Endothelial cell of umbilical vein (primary cell): ENCODE measurements around the gene AGMO. TPM values are rescaled to one million over a fixed set of nuclear protein-coding genes. Genes with fewer than 3 reads are reported as not detected.

Experiments
- BruUV-seq: library from RNA; stranded (reverse); fragments of 400-500 nt; replicated peaks from 2 replicates; lab custom pipeline; 2021; lab: Mats Ljungman, UMichigan
- CTCF ChIA-PET: fragments of 300-600, 350-600 bp; sonication (Branson Sonifier 250); formaldehyde crosslinking; loops from one replicate; lab custom pipeline; 2021; ENCODE audit warnings: antibody characterized with exemption, inconsistent platforms; lab: Charles Lee
- POLR2A ChIA-PET: fragments of 300-600, 350-600 bp; sonication (Branson Sonifier 250); formaldehyde crosslinking; loops from one replicate; lab custom pipeline; 2021; ENCODE audit warnings: antibody characterized with exemption, inconsistent platforms; lab: Charles Lee
- DNase-seq: peaks from one replicate; pipeline ENCODE4 v3.0.0-alpha.2; 2011; ENCODE audit warnings: low read depth, low spot score
- FAIRE-seq: peaks from 2 replicates; lab custom pipeline; 2011; peaks lifted over from hg19 to GRCh38; lab: Jason Lieb, UNC
- H2AFZ ChIP-seq: 2 replicates; pipeline ENCODE4 v1.6.0; 2012; ENCODE audit warnings: low read depth, low read length, control low read depth, inconsistent platforms
- H3K27ac ChIP-seq: 2 replicates; pipeline ENCODE4 v1.5.1; 2011; ENCODE audit warnings: low read depth, mild to moderate bottlenecking, control low read depth, low read length, moderate library complexity; ENCODE audit not compliant: insufficient read depth
- H3K27me3 ChIP-seq, 2 experiments: 2 replicates each; pipeline versions ENCODE4 v1.6.0 to v1.6.1; 2011; ENCODE audit warnings: low read length in 2 of 2, mixed read lengths in 1 of 2; ENCODE audit not compliant: control insufficient read depth in 2 of 2, insufficient read depth in 2 of 2
- H3K36me3 ChIP-seq, 2 experiments: 2 replicates in 1 of 2; 3 replicates in 1 of 2; pipeline ENCODE4 v1.5.1; 2011; ENCODE audit warnings: low read length in 2 of 2, mild to moderate bottlenecking in 1 of 2, moderate library complexity in 1 of 2; ENCODE audit not compliant: control insufficient read depth in 2 of 2, insufficient read depth in 2 of 2; ENCODE audit errors: extremely low read depth in 1 of 2
- H3K4me1 ChIP-seq: 3 replicates; pipeline ENCODE4 v1.5.1; 2011; ENCODE audit warnings: mild to moderate bottlenecking, low read length; ENCODE audit not compliant: control insufficient read depth, insufficient read depth; ENCODE audit errors: extremely low read depth
- H3K4me2 ChIP-seq: 2 replicates; pipeline ENCODE4 v1.6.1; 2011; ENCODE audit warnings: low read length, control low read depth, mixed read lengths; ENCODE audit not compliant: insufficient read depth
- H3K4me3 ChIP-seq, 3 experiments: fragments of 200-600 bp in 1 of 3; sonication (generic), shearing (Covaris generic) in 1 of 3; replicated peaks in 1 of 3; 2 replicates each; pipeline ENCODE4 v1.5.1; 2011 to 2016; ENCODE audit warnings: control low read depth in 3 of 3, low read length in 3 of 3, mild to moderate bottlenecking in 2 of 3, inconsistent platforms in 1 of 3, low read depth in 1 of 3, moderate library complexity in 1 of 3; ENCODE audit not compliant: insufficient read depth in 1 of 3
- H3K79me2 ChIP-seq: 2 replicates; pipeline ENCODE4 v1.6.0; 2012; ENCODE audit warnings: low read length, inconsistent platforms; ENCODE audit not compliant: control insufficient read depth, insufficient read depth
- H3K9ac ChIP-seq: replicated peaks from 2 replicates; pipeline ENCODE3; 2011; ENCODE audit warnings: low read length, control low read depth; ENCODE audit not compliant: insufficient read depth; ENCODE audit errors: extremely low read depth
- H3K9me1 ChIP-seq: replicated peaks from 3 replicates; pipeline ENCODE4 v1.6.0; 2011; ENCODE audit warnings: mild to moderate bottlenecking, low read length; ENCODE audit not compliant: control insufficient read depth, insufficient read depth; ENCODE audit errors: extremely low read depth
- H3K9me3 ChIP-seq: replicated peaks from 2 replicates; pipeline ENCODE4 v1.5.1; 2012; ENCODE audit warnings: low read length, inconsistent platforms; ENCODE audit not compliant: control insufficient read depth, insufficient read depth
- H4K20me1 ChIP-seq: replicated peaks from 2 replicates; pipeline ENCODE3; 2011; ENCODE audit warnings: mild to moderate bottlenecking, low read length; ENCODE audit not compliant: control insufficient read depth, insufficient read depth; ENCODE audit errors: extremely low read depth
- CTCF ChIP-seq, 2 donors: IDR thresholded peaks; 1 replicate in 1 of 2; 2 replicates in 1 of 2; pipeline ENCODE4 v1.5.1; 2011; ENCODE audit warnings: low read length in 2 of 2, mild to moderate bottlenecking in 2 of 2, moderate library complexity in 2 of 2, control low read depth in 1 of 2, inconsistent platforms in 1 of 2, low read depth in 1 of 2; ENCODE audit not compliant: insufficient read depth in 1 of 2; ENCODE audit errors: extremely low read depth in 1 of 2
- EZH2 ChIP-seq: IDR thresholded peaks from 2 replicates; pipeline ENCODE4 v1.6.1; 2012; ENCODE audit warnings: borderline replicate concordance, low read depth, mild to moderate bottlenecking, moderate library complexity, low read length, inconsistent platforms; ENCODE audit not compliant: severe bottlenecking
- FOS ChIP-seq: IDR thresholded peaks from 2 replicates; pipeline ENCODE4 v1.6.1; 2011; ENCODE audit warnings: mild to moderate bottlenecking, low read length, moderate library complexity, borderline replicate concordance; ENCODE audit not compliant: insufficient read depth
- GATA2 ChIP-seq: IDR thresholded peaks from 2 replicates; pipeline ENCODE4 v1.7.0; 2011; ENCODE audit warnings: low read depth, mild to moderate bottlenecking, moderate library complexity, mixed read lengths, low read length; ENCODE audit not compliant: insufficient read length, insufficient read depth
- JUN ChIP-seq: IDR thresholded peaks from 2 replicates; pipeline ENCODE4 v1.6.1; 2011; ENCODE audit warnings: borderline replicate concordance, low read depth; ENCODE audit not compliant: insufficient read length, insufficient read depth
- MYC ChIP-seq: IDR thresholded peaks from one replicate; pipeline ENCODE4 v1.6.1; 2011; ENCODE audit warnings: mild to moderate bottlenecking, low read depth, low read length
- POLR2A ChIP-seq: IDR thresholded peaks from 2 replicates; pipeline ENCODE4 v1.6.1; 2012; ENCODE audit warnings: low read depth, mild to moderate bottlenecking, control low read depth, low read length
- POLR2AphosphoS5 ChIP-seq: IDR thresholded peaks from 2 replicates; pipeline ENCODE4 v1.6.1; 2012; ENCODE audit warnings: low read depth, mild to moderate bottlenecking, control low read depth, low read length, moderate library complexity; ENCODE audit not compliant: insufficient read depth
- dilution Hi-C: fragments of 300-500 bp; cut with MboI; formaldehyde crosslinking; loops from one replicate; pipeline ENCODE4 v1.15.0; 2019; ENCODE audit warnings: low sequenced_read_pairs; ENCODE audit not compliant: extremely low pct_ligation_motif_present
- intact Hi-C: fragments of 100-400 bp; cut with micrococcal nuclease; formaldehyde crosslinking; loops from one replicate; pipeline ENCODE4 v1.10.0; 2022
- polyA plus RNA-seq, 4 experiments: library from polyadenylated mRNA; depleted of rRNA in 3 of 4; stranded (reverse) in 3 of 4; unstranded in 1 of 4; fragments of >200 nt; gene quantifications; 2 replicates each; pipeline versions ENCODE4 v1.2.1 to v1.2.3, GENCODE V29; 2011 to 2012; ENCODE audit warnings: missing spikeins in 1 of 4
- total RNA-seq: library from RNA; stranded (reverse); gene quantifications from 2 replicates; pipeline ENCODE4 v1.2.3, GENCODE V29; 2021
- TF ChIP-seq, protein P1 (sequence below): IDR thresholded peaks from 2 replicates; pipeline ENCODE4 v1.6.1; 2011; ENCODE audit not compliant: insufficient read depth, insufficient read length

Gene AGMO
- total and polyA plus RNA-seq, 2 donors (not counting 3 experiments of a cell fraction or from before 2014, with no cell fraction given) = 0.23 to 0.40 TPM

DNA sequence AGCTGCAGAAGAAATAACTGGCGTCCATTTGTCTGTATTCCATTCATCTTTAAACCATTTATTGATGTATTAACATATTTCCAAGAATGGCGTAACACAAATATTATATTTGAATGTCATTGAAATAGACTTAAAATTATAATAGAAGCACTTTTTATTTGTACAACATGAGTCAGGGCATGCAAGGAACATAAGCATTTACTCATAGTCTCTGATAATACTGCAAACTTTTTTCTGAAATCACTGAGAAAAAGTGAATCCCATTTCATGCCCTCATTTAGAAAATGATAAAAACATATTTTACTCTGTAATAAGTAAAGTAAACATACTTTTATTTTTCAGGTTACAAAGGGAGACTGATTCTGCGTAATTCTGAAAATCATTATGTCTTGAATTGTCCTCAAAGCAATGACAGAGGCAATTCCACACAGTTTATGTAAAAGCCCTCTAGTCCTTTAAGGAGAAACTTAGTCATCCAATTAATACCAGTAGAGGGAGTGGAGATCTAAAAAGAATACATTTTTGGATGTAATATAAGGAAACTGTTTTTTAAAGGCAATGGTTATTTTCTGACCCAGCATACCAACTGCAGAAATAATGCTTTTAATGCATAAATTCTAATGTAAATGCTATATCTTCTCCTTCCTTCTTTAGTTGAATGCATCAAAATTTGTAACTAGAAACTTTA is 58.1 kb downstream of the AGMO start:
- DNase-seq (peak; percentile 76), FAIRE-seq (no peak)
- POLR2A ChIA-PET = no interaction called here
- H3K79me2 ChIP-seq = no peaks in the 10 kb centered on the region
- TF ChIP-seq MYC (no peak), JUN (peak; percentile 6)
- TF ChIP-seq, protein P1, sequence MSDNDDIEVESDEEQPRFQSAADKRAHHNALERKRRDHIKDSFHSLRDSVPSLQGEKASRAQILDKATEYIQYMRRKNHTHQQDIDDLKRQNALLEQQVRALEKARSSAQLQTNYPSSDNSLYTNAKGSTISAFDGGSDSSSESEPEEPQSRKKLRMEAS = no peak
- intact Hi-C loops = loop anchor here (1.0 to 10.0 kb wide), 11 partner anchors 52 to 568 kb away; no protein-coding TSS in a partner anchor
- no peak overlapping the region for H3K4me3 ChIP-seq
- H3K4me2 ChIP-seq = peak overlapping the region; percentile 87
- CTCF ChIA-PET = no interaction called here
- H3K36me3 ChIP-seq = no peaks in the 10 kb centered on the region
- H2AFZ ChIP-seq = peak overlapping the region; percentile 29
- no peaks in the 10 kb centered on the region for H3K9me1 ChIP-seq
- dilution Hi-C loops = no loop called here
- H3K27me3 ChIP-seq = no peaks in the 10 kb centered on the region
- H3K27ac ChIP-seq = peak overlapping the region; percentile 71
- peaks cover 54% of the 10 kb centered on the region for H3K4me1 ChIP-seq
- BruUV-seq = no TSS peak
- H3K9ac ChIP-seq = peak overlapping the region; percentile 60
- no peaks in the 10 kb centered on the region for H4K20me1 ChIP-seq
- H3K9me3 ChIP-seq = no peaks in the 10 kb centered on the region

GRCh38 chr7:15498465-15498864 is 63.4 kb downstream of the AGMO start:
- no peaks in the 10 kb centered on the region for H3K79me2 ChIP-seq
- ChIA-PET CTCF (interaction anchor here (1.0 kb wide), 1 partner anchor 9 kb away, joined by 4 read pairs; no protein-coding TSS in a partner anchor), POLR2A (no interaction called here)
- no peak overlapping the region for H3K27ac ChIP-seq
- H2AFZ ChIP-seq = peak overlapping the region; percentile 29
- no peaks in the 10 kb centered on the region for H3K9me1 ChIP-seq
- no peak for TF ChIP-seq GATA2
- no peak for TF ChIP-seq POLR2AphosphoS5
- no peak for TF ChIP-seq CTCF (IDR thresholded peaks at IDR 0.05; ENCODE audit: extremely low read depth in 1 of 2, insufficient read depth in 1 of 2, low read depth in 1 of 2, low read length in 2 of 2)
- TF ChIP-seq, protein P1 = no peak
- no peak for TF ChIP-seq POLR2A
- TF ChIP-seq EZH2 = no peak
- TF ChIP-seq MYC = no peak
- TF ChIP-seq JUN = no peak
- TF ChIP-seq FOS = no peak
- H3K4me1 ChIP-seq = peaks cover 4% of the 10 kb centered on the region
- H3K9ac ChIP-seq = no peak overlapping the region
- DNase-seq (no peak), FAIRE-seq (no peak)
- intact Hi-C loops (no loop called here), dilution Hi-C loops (no loop called here)
- H3K4me2 ChIP-seq = no peak overlapping the region
- no peaks in the 10 kb centered on the region for H4K20me1 ChIP-seq
- no peaks in the 10 kb centered on the region for H3K9me3 ChIP-seq
- H3K27me3 ChIP-seq = no peaks in the 10 kb centered on the region
- H3K36me3 ChIP-seq = no peaks in the 10 kb centered on the region
- BruUV-seq = no TSS peak
- no peak overlapping the region for H3K4me3 ChIP-seq
